Measurements from ENCODE around the gene BCAT1. TPM values are rescaled to one million over a fixed set of nuclear protein-coding genes. Genes with fewer than 3 reads are reported as not detected.

The BCAT1 gene
- total and polyA plus RNA-seq, 2 experiments from 2014 or later: 53.6 to 181 TPM

DNA sequence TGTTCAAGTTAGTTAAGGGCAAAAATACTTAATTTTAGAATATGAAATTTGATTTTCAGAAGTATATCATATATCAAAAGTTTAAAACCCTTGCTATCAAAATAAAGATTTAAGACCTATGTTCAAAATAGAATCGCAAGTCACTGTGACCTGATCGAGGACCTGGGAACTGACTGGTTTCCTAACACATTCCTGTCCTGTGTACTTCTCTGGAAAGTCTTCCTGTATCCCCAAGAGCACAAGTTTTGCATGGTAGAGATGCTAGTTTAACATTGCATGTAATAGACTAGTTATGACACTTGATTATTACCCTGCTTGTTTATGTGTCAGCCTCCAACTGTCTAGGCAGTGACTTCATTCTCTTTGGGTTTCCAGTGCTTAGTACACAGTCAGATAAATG is 30.3 kb downstream of the BCAT1 start (continued):
- TF ChIP-seq STAT1 (IDR thresholded peaks at IDR 0.05; ENCODE audit: unreplicated experiment): no peak
- TF ChIP-seq EZH2phosphoT487 (IDR thresholded peaks at IDR 0.05; ENCODE audit: unreplicated experiment): no peak
- no peak for TF ChIP-seq ZNF331 (CRISPR knock-in tag; IDR thresholded peaks at IDR 0.05; ENCODE audit: low read depth)
- TF ChIP-seq CREB1 (CRISPR knock-in tag; IDR thresholded peaks at IDR 0.05; ENCODE audit: low read depth): no peak

DNA sequence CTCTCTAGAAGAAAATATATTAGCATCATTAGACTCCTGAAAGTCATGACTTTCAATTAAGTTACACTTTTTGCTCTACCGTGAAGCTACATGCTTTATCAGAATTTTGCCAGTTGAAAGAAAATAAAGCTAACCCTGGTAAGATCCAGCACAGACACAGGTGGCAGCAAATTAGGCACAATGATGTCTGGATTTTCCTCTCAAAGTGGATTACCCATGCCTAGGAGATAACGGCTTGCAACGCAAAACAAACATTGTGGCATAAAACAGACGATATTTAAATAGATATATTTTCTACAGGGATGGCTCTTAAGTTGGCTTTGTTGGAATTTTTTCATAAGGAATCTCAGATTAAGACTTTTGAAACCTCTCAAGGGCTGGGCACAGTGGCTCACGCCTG is 33.4 kb downstream of the BCAT1 start:
- Histone ChIP-seq H3K4me2 (no peak overlapping the region), H3K36me3 (ENCODE audit: insufficient read depth) (no peaks in the 10 kb centered on the region), H3K79me2 (replicated peaks; ENCODE audit: insufficient read depth) (peaks cover 100% of the 10 kb centered on the region), H2AFZ (no peak overlapping the region), H3K27me3 (ENCODE audit: insufficient read depth) (no peaks in the 10 kb centered on the region), H3K4me3 (no peak overlapping the region), H3F3A (replicated peaks; ENCODE audit: low read depth) (no peaks in the 10 kb centered on the region), H4K20me1 (replicated peaks; ENCODE audit: insufficient read depth) (peaks cover 9% of the 10 kb centered on the region), H3K4me1 (ENCODE audit: insufficient read depth) (peaks cover 8% of the 10 kb centered on the region; the same call in 1 of the 2 replicates), H3K27ac (ENCODE audit: low read depth) (no peak overlapping the region), H3K9me2 (ENCODE audit: insufficient read depth) (no peaks in the 10 kb centered on the region)
- no peak overlapping the region for H3K4me3 Mint-ChIP-seq
- H3K27ac Mint-ChIP-seq: no peak overlapping the region
- DNase-seq (ENCODE audit: low spot score) (no peak), ATAC-seq (no peak)
- no peaks in the 10 kb centered on the region for H3K9me3 Mint-ChIP-seq
- peaks cover 2% of the 10 kb centered on the region for H3K27me3 Mint-ChIP-seq (ENCODE audit: insufficient read depth, low read depth, poor library complexity)
- TF ChIP-seq POLR2AphosphoS5 (IDR thresholded peaks at IDR 0.05; ENCODE audit: low read depth) (no peak), CREB1 (CRISPR knock-in tag; IDR thresholded peaks at IDR 0.05; ENCODE audit: low read depth) (no peak), EZH2phosphoT487 (IDR thresholded peaks at IDR 0.05; ENCODE audit: unreplicated experiment) (no peak), STAT1 (IDR thresholded peaks at IDR 0.05; ENCODE audit: unreplicated experiment) (no peak), ZNF331 (CRISPR knock-in tag; IDR thresholded peaks at IDR 0.05; ENCODE audit: low read depth) (no peak), JUNB (IDR thresholded peaks at IDR 0.05; ENCODE audit: unreplicated experiment) (no peak), ZNF114 (CRISPR knock-in tag; IDR thresholded peaks at IDR 0.05) (no peak), EZH2 (IDR thresholded peaks at IDR 0.05; ENCODE audit: low read depth, unreplicated experiment) (no peak)
- TF ChIP-seq, protein P1, sequence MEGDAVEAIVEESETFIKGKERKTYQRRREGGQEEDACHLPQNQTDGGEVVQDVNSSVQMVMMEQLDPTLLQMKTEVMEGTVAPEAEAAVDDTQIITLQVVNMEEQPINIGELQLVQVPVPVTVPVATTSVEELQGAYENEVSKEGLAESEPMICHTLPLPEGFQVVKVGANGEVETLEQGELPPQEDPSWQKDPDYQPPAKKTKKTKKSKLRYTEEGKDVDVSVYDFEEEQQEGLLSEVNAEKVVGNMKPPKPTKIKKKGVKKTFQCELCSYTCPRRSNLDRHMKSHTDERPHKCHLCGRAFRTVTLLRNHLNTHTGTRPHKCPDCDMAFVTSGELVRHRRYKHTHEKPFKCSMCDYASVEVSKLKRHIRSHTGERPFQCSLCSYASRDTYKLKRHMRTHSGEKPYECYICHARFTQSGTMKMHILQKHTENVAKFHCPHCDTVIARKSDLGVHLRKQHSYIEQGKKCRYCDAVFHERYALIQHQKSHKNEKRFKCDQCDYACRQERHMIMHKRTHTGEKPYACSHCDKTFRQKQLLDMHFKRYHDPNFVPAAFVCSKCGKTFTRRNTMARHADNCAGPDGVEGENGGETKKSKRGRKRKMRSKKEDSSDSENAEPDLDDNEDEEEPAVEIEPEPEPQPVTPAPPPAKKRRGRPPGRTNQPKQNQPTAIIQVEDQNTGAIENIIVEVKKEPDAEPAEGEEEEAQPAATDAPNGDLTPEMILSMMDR (conservative IDR thresholded peaks at IDR 0.05; ENCODE audit: low read depth in 2 of 2): no peak
- TF ChIP-seq, protein P2, sequence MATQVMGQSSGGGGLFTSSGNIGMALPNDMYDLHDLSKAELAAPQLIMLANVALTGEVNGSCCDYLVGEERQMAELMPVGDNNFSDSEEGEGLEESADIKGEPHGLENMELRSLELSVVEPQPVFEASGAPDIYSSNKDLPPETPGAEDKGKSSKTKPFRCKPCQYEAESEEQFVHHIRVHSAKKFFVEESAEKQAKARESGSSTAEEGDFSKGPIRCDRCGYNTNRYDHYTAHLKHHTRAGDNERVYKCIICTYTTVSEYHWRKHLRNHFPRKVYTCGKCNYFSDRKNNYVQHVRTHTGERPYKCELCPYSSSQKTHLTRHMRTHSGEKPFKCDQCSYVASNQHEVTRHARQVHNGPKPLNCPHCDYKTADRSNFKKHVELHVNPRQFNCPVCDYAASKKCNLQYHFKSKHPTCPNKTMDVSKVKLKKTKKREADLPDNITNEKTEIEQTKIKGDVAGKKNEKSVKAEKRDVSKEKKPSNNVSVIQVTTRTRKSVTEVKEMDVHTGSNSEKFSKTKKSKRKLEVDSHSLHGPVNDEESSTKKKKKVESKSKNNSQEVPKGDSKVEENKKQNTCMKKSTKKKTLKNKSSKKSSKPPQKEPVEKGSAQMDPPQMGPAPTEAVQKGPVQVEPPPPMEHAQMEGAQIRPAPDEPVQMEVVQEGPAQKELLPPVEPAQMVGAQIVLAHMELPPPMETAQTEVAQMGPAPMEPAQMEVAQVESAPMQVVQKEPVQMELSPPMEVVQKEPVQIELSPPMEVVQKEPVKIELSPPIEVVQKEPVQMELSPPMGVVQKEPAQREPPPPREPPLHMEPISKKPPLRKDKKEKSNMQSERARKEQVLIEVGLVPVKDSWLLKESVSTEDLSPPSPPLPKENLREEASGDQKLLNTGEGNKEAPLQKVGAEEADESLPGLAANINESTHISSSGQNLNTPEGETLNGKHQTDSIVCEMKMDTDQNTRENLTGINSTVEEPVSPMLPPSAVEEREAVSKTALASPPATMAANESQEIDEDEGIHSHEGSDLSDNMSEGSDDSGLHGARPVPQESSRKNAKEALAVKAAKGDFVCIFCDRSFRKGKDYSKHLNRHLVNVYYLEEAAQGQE (IDR thresholded peaks at IDR 0.05; ENCODE audit: unreplicated experiment): no peak
- TF ChIP-seq, protein P3, sequence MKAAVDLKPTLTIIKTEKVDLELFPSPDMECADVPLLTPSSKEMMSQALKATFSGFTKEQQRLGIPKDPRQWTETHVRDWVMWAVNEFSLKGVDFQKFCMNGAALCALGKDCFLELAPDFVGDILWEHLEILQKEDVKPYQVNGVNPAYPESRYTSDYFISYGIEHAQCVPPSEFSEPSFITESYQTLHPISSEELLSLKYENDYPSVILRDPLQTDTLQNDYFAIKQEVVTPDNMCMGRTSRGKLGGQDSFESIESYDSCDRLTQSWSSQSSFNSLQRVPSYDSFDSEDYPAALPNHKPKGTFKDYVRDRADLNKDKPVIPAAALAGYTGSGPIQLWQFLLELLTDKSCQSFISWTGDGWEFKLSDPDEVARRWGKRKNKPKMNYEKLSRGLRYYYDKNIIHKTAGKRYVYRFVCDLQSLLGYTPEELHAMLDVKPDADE (IDR thresholded peaks at IDR 0.05): no peak
- TF ChIP-seq, protein P4, sequence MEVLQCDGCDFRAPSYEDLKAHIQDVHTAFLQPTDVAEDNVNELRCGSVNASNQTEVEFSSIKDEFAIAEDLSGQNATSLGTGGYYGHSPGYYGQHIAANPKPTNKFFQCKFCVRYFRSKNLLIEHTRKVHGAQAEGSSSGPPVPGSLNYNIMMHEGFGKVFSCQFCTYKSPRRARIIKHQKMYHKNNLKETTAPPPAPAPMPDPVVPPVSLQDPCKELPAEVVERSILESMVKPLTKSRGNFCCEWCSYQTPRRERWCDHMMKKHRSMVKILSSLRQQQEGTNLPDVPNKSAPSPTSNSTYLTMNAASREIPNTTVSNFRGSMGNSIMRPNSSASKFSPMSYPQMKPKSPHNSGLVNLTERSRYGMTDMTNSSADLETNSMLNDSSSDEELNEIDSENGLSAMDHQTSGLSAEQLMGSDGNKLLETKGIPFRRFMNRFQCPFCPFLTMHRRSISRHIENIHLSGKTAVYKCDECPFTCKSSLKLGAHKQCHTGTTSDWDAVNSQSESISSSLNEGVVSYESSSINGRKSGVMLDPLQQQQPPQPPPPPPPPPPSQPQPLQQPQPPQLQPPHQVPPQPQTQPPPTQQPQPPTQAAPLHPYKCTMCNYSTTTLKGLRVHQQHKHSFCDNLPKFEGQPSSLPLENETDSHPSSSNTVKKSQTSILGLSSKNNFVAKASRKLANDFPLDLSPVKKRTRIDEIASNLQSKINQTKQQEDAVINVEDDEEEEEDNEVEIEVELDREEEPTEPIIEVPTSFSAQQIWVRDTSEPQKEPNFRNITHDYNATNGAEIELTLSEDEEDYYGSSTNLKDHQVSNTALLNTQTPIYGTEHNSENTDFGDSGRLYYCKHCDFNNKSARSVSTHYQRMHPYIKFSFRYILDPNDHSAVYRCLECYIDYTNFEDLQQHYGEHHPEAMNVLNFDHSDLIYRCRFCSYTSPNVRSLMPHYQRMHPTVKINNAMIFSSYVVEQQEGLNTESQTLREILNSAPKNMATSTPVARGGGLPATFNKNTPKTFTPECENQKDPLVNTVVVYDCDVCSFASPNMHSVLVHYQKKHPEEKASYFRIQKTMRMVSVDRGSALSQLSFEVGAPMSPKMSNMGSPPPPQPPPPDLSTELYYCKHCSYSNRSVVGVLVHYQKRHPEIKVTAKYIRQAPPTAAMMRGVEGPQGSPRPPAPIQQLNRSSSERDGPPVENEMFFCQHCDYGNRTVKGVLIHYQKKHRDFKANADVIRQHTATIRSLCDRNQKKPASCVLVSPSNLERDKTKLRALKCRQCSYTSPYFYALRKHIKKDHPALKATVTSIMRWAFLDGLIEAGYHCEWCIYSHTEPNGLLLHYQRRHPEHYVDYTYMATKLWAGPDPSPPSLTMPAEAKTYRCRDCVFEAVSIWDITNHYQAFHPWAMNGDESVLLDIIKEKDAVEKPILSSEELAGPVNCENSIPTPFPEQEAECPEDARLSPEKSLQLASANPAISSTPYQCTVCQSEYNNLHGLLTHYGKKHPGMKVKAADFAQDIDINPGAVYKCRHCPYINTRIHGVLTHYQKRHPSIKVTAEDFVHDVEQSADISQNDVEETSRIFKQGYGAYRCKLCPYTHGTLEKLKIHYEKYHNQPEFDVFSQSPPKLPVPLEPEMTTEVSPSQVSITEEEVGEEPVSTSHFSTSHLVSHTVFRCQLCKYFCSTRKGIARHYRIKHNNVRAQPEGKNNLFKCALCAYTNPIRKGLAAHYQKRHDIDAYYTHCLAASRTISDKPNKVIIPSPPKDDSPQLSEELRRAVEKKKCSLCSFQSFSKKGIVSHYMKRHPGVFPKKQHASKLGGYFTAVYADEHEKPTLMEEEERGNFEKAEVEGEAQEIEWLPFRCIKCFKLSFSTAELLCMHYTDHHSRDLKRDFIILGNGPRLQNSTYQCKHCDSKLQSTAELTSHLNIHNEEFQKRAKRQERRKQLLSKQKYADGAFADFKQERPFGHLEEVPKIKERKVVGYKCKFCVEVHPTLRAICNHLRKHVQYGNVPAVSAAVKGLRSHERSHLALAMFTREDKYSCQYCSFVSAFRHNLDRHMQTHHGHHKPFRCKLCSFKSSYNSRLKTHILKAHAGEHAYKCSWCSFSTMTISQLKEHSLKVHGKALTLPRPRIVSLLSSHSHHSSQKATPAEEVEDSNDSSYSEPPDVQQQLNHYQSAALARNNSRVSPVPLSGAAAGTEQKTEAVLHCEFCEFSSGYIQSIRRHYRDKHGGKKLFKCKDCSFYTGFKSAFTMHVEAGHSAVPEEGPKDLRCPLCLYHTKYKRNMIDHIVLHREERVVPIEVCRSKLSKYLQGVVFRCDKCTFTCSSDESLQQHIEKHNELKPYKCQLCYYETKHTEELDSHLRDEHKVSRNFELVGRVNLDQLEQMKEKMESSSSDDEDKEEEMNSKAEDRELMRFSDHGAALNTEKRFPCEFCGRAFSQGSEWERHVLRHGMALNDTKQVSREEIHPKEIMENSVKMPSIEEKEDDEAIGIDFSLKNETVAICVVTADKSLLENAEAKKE (CRISPR knock-in tag; IDR thresholded peaks at IDR 0.05): no peak
- peaks cover 50% of the 10 kb centered on the region for H3K36me3 Mint-ChIP-seq (ENCODE audit: low read depth)
- H3K4me1 Mint-ChIP-seq: peaks cover 31% of the 10 kb centered on the region; the same call in 2 of the 3 replicates
